Measurements from ENCODE around the gene TNS1. TPM values are rescaled to one million over a fixed set of nuclear protein-coding genes. Genes with fewer than 3 reads are reported as not detected.

TNS1 gene
- total and polyA plus RNA-seq, 9 of the 15 experiments (the other 6 are each of a cell fraction or from before 2014, with no cell fraction given), result 0.13 to 2.7 (median 0.77) TPM

GRCh38 chr2:217834057-217834620, 168.7 kb downstream of the TNS1 start:
- no peak for FAIRE-seq
- no peak for DNase-seq (ENCODE audit: extremely low read depth in 1 of 4, low spot score in 3 of 4)
- no peaks in the 10 kb centered on the region for H3K36me3 ChIP-seq (ENCODE audit: control insufficient read depth, insufficient read depth, low read length)
- no peaks in the 10 kb centered on the region for H3K9me1 ChIP-seq (ENCODE audit: control insufficient read depth, insufficient read depth, low read length)
- no peak overlapping the region for H3K4me3 ChIP-seq
- in situ Hi-C loops (cut with MboI), result no loop called here
- no peak for TF ChIP-seq JUN (IDR thresholded peaks at IDR 0.05; ENCODE audit: borderline replicate concordance, low read depth, low read length)
- TF ChIP-seq JUN (CRISPR knock-in tag; IDR thresholded peaks at IDR 0.05; ENCODE audit: borderline replicate concordance), result no peak
- TF ChIP-seq FOXA3 (CRISPR knock-in tag; conservative IDR thresholded peaks at IDR 0.05 in 1 of 2, IDR thresholded peaks at IDR 0.05 in 1 of 2), result no peak
- no peak for TF ChIP-seq BHLHE40 (IDR thresholded peaks at IDR 0.05; ENCODE audit: low read length)
- no peak for TF ChIP-seq PHTF2 (CRISPR knock-in tag; IDR thresholded peaks at IDR 0.05)
- no peak for TF ChIP-seq ZNF311 (CRISPR knock-in tag; IDR thresholded peaks at IDR 0.05)
- no peak overlapping the region for H3K27ac ChIP-seq (ENCODE audit: extremely low read depth, low read depth, low read length)
- no TSS peak for BruUV-seq (replicated peaks)
- peaks cover 11 to 34% of the 10 kb centered on the region in 2 experiments; a peak in 4 of 5 replicates for H3K4me1 ChIP-seq (replicated peaks in 1 of 2; ENCODE audit: control insufficient read depth in 2 of 2, insufficient read depth in 2 of 2, low read length in 2 of 2)
- no peak overlapping the region for H2AFZ ChIP-seq (ENCODE audit: low read depth, low read length)
- POLR2A ChIA-PET, result interaction anchor here (0.6 to 1.3 kb wide), 2 partner anchors 11 to 459 kb away, joined by 4 read pairs; no protein-coding TSS in a partner anchor
- H3K79me2 ChIP-seq (ENCODE audit: control insufficient read depth, insufficient read depth, low read length), result no peaks in the 10 kb centered on the region
- no peaks in the 10 kb centered on the region for H3K9me3 ChIP-seq (replicated peaks; ENCODE audit: control insufficient read depth, insufficient read depth, low read depth, low read length)
- CTCF ChIA-PET (ENCODE audit: low intra/inter-chr PET ratio), result no interaction called here
- H4K20me1 ChIP-seq (replicated peaks; ENCODE audit: control insufficient read depth, insufficient read depth, low read length), result no peaks in the 10 kb centered on the region
- intact Hi-C loops (cut with micrococcal nuclease), result no loop called here
- no peak for ATAC-seq
- H3K9ac ChIP-seq (ENCODE audit: insufficient read depth in 1 of 2, low read depth in 2 of 2, low read length in 2 of 2), result 0 out of 4 replicates have a peak overlapping the region, but pooled peaks of 1 of the 2 experiments have one; percentile 10
- no peaks in the 10 kb centered on the region for H3K27me3 ChIP-seq (ENCODE audit: control insufficient read depth in 2 of 2, insufficient read depth in 2 of 2, low read length in 2 of 2)
- 44% methylated on average over 3 of the region's 3 CpGs for WGBS (ENCODE audit: insufficient coverage, low coverage, missing lambda C conversion rate)
- H3K4me2 ChIP-seq (ENCODE audit: insufficient read depth, low read length), result no peak overlapping the region

Measured in K562 (cell line).